GM23338 (cell line): Measurements from ENCODE around the gene ERCC3. TPM values are rescaled to one million over a fixed set of nuclear protein-coding genes. Genes with fewer than 3 reads are reported as not detected.
A peak's percentile ranks its signal among the peaks of the same experiment; 100 is the strongest.

Experiments used
- ATAC-seq: fragments of 200-7000 bp; cut with Tn5 transposase; 3 replicates; pipeline ENCODE4 v1.9.1; 2020
- DNase-seq: peaks from one replicate; pipeline ENCODE4 v3.0.0-alpha.2; 2015; ENCODE audit warnings: low spot score
- H2AFZ ChIP-seq: fragments of 200-600 bp; sonication (generic); 2 replicates; pipeline ENCODE4 v1.8.0; 2016; ENCODE audit warnings: antibody characterized with exemption, mild to moderate bottlenecking, moderate library complexity
- H3F3A ChIP-seq: fragments of 200-600 bp; sonication (generic); replicated peaks from 2 replicates; pipeline ENCODE4 v1.8.0; 2017; ENCODE audit warnings: antibody characterized with exemption, mixed run types, low read depth
- H3K27ac ChIP-seq: fragments of 200-600 bp; sonication (generic); 2 replicates; pipeline ENCODE4 v1.6.1; 2016; ENCODE audit warnings: low read depth
- H3K27me3 ChIP-seq: fragments of 200-600 bp; sonication (generic); 2 replicates; pipeline ENCODE4 v1.8.0; 2016; ENCODE audit warnings: mild to moderate bottlenecking, mixed run types, moderate library complexity; ENCODE audit not compliant: insufficient read depth
- H3K36me3 ChIP-seq: fragments of 200-600 bp; sonication (generic); 2 replicates; pipeline ENCODE4 v1.8.0; 2016; ENCODE audit warnings: mild to moderate bottlenecking; ENCODE audit not compliant: insufficient read depth
- H3K4me1 ChIP-seq: fragments of 200-600 bp; sonication (generic); 2 replicates; pipeline ENCODE4 v1.8.0; 2016; ENCODE audit warnings: mild to moderate bottlenecking, moderate library complexity; ENCODE audit not compliant: insufficient read depth
- H3K4me2 ChIP-seq: fragments of 200-600 bp; sonication (generic); 2 replicates; pipeline ENCODE4 v1.7.1; 2017; ENCODE audit warnings: mixed run types
- H3K4me3 ChIP-seq: fragments of 200-600 bp; sonication (generic); 2 replicates; pipeline ENCODE4 v1.6.1; 2016; ENCODE audit warnings: mixed run types
- H3K79me2 ChIP-seq: fragments of 200-600 bp; sonication (generic); replicated peaks from 2 replicates; pipeline ENCODE4 v1.8.0; 2017; ENCODE audit warnings: mild to moderate bottlenecking; ENCODE audit not compliant: insufficient read depth
- H3K9me2 ChIP-seq: fragments of 200-600 bp; sonication (generic); 2 replicates; pipeline ENCODE4 v1.8.0; 2017; ENCODE audit not compliant: insufficient read depth
- H4K20me1 ChIP-seq: fragments of 200-600 bp; sonication (generic); replicated peaks from 2 replicates; pipeline ENCODE4 v1.8.0; 2017; ENCODE audit warnings: mild to moderate bottlenecking; ENCODE audit not compliant: insufficient read depth
- H3K27ac Mint-ChIP-seq: 2 replicates; pipeline ENCODE4 v1.8.0; 2020; ENCODE audit warnings: inconsistent platforms, mild to moderate bottlenecking, moderate library complexity, mixed read lengths
- H3K27me3 Mint-ChIP-seq: 3 replicates; pipeline ENCODE4 v1.8.0; 2022; ENCODE audit warnings: low read depth, mild to moderate bottlenecking, moderate library complexity, mixed read lengths, inconsistent platforms; ENCODE audit not compliant: insufficient read depth, poor library complexity
- H3K36me3 Mint-ChIP-seq: 3 replicates; pipeline ENCODE4 v1.8.0; 2021; ENCODE audit warnings: low read depth, mild to moderate bottlenecking, inconsistent platforms, moderate library complexity, mixed read lengths
- H3K4me1 Mint-ChIP-seq: 3 replicates; pipeline ENCODE4 v1.8.0; 2020; ENCODE audit warnings: mild to moderate bottlenecking, inconsistent platforms, mixed read lengths
- H3K4me3 Mint-ChIP-seq: 3 replicates; pipeline ENCODE4 v1.8.0; 2021; ENCODE audit warnings: moderate library complexity, mild to moderate bottlenecking, inconsistent platforms, mixed read lengths
- H3K9me3 Mint-ChIP-seq: 3 replicates; pipeline ENCODE4 v1.8.0; 2020; ENCODE audit warnings: moderate library complexity, mild to moderate bottlenecking, inconsistent platforms, mixed read lengths
- CREB1 ChIP-seq: fragments of 250-450 bp; sonication (Bioruptor Pico); IDR thresholded peaks from 2 replicates; pipeline ENCODE4 v1.5.0; 2020; ENCODE audit warnings: low read depth, mild to moderate bottlenecking, moderate library complexity
- EZH2 ChIP-seq: fragments of 200-600 bp; sonication (generic); IDR thresholded peaks from one replicate; pipeline ENCODE4 v1.8.0; 2017; ENCODE audit warnings: antibody characterized with exemption, mild to moderate bottlenecking, low read depth; ENCODE audit not compliant: unreplicated experiment
- JUNB ChIP-seq: IDR thresholded peaks from one replicate; pipeline ENCODE4 v1.6.1; 2016; ENCODE audit warnings: antibody characterized with exemption; ENCODE audit not compliant: unreplicated experiment
- NANOG ChIP-seq: IDR thresholded peaks from 2 replicates; pipeline ENCODE4 v1.6.1; 2016; ENCODE audit warnings: antibody characterized with exemption, borderline replicate concordance
- POLR2AphosphoS5 ChIP-seq: IDR thresholded peaks from 2 replicates; pipeline ENCODE4 v1.6.1; 2016; ENCODE audit warnings: antibody characterized with exemption, low read depth
- STAT1 ChIP-seq: IDR thresholded peaks from one replicate; pipeline ENCODE4 v1.6.1; 2016; ENCODE audit warnings: antibody characterized with exemption; ENCODE audit not compliant: unreplicated experiment
- ZNF331 ChIP-seq: fragments of 250-450 bp; sonication (Bioruptor Pico); IDR thresholded peaks from 2 replicates; pipeline ENCODE4 v1.5.0; 2020; ENCODE audit warnings: low read depth, mild to moderate bottlenecking, moderate library complexity
- ZNF462 ChIP-seq: fragments of 250-450 bp; sonication (Bioruptor Pico); IDR thresholded peaks from 2 replicates; pipeline ENCODE4 v1.5.0; 2020; ENCODE audit warnings: mild to moderate bottlenecking, moderate library complexity
- polyA plus RNA-seq: library from polyadenylated mRNA; unstranded; fragments of >200 nt; fragmentation: Nextera tagmentation; extraction: Ambion mirVana; gene quantifications from 2 replicates; pipeline ENCODE4 v1.2.1, GENCODE V29; 2016
- total RNA-seq: library from RNA; depleted of rRNA; stranded (reverse); fragments of >200 nt; shearing (Covaris generic); gene quantifications from 2 replicates; pipeline ENCODE4 v1.2.3, GENCODE V29; 2014

The ERCC3 gene
- total and polyA plus RNA-seq, 2 experiments from 2014 or later = 35.1 to 62.7 TPM

GRCh38 chr2:127219171-127220070 lies 74.5 kb downstream of the ERCC3 start:
- H2AFZ ChIP-seq = peak overlapping the region; percentile 93

More at GRCh38 chr2:127219171-127220070, 74.5 kb downstream of the ERCC3 start:
- Mint-ChIP-seq H3K9me3 (no peaks in the 10 kb centered on the region), H3K27ac (no peak overlapping the region), H3K4me3 (peak overlapping the region; percentile 94), H3K36me3 (no peaks in the 10 kb centered on the region; the same call in 2 of the 3 replicates), H3K4me1 (peaks cover 15% of the 10 kb centered on the region), H3K27me3 (peaks cover 32% of the 10 kb centered on the region)
- H3K4me1 ChIP-seq = peaks cover 9% of the 10 kb centered on the region
- H3K79me2 ChIP-seq = no peaks in the 10 kb centered on the region
- no peak overlapping the region for H3K27ac ChIP-seq
- no peaks in the 10 kb centered on the region for H3K9me2 ChIP-seq
- peak; percentile 52 for ATAC-seq
- peak overlapping the region; percentile 57 for H3K4me3 ChIP-seq
- H3K36me3 ChIP-seq = no peaks in the 10 kb centered on the region
- peak overlapping the region; percentile 82 for H3K4me2 ChIP-seq
- H3K27me3 ChIP-seq = peaks cover 44% of the 10 kb centered on the region
- DNase-seq = peak; percentile 71
- no peaks in the 10 kb centered on the region; the same call in 1 of the 2 replicates for H4K20me1 ChIP-seq
- TF ChIP-seq NANOG (no peak), ZNF331 (CRISPR knock-in tag) (no peak), JUNB (no peak), ZNF462 (CRISPR knock-in tag) (no peak), STAT1 (no peak), POLR2AphosphoS5 (peak; percentile 7; the same call in 1 of the 2 replicates), CREB1 (CRISPR knock-in tag) (no peak), EZH2 (no peak)
- H3F3A ChIP-seq = peaks cover 6% of the 10 kb centered on the region; the same call in 1 of the 2 replicates
